Breast epithelium (tissue), 3 donors: ENCODE data around the gene TRIM59.

Experiments
- CTCF ChIP-seq, 3 donors: fragments of 450-650 bp; IDR thresholded peaks; one replicate each; pipeline ENCODE4 v1.5.1; 2016 to 2017; ENCODE audit warnings: antibody characterized with exemption in 3 of 3, mild to moderate bottlenecking in 3 of 3, moderate library complexity in 3 of 3
- POLR2AphosphoS5 ChIP-seq, 3 donors: sonication (generic); formaldehyde crosslinking; IDR thresholded peaks; one replicate each; pipeline ENCODE4 v1.6.1; 2017; ENCODE audit warnings: antibody characterized with exemption in 3 of 3

GRCh38 chr3:160471892-160472291 is 22.3 kb upstream of the TRIM59 start:
- TF ChIP-seq CTCF (IDR thresholded peaks at IDR 0.05) (no peak), POLR2AphosphoS5 (IDR thresholded peaks at IDR 0.05) (no peak)
